ENCODE data around the gene SP2.

DNA sequence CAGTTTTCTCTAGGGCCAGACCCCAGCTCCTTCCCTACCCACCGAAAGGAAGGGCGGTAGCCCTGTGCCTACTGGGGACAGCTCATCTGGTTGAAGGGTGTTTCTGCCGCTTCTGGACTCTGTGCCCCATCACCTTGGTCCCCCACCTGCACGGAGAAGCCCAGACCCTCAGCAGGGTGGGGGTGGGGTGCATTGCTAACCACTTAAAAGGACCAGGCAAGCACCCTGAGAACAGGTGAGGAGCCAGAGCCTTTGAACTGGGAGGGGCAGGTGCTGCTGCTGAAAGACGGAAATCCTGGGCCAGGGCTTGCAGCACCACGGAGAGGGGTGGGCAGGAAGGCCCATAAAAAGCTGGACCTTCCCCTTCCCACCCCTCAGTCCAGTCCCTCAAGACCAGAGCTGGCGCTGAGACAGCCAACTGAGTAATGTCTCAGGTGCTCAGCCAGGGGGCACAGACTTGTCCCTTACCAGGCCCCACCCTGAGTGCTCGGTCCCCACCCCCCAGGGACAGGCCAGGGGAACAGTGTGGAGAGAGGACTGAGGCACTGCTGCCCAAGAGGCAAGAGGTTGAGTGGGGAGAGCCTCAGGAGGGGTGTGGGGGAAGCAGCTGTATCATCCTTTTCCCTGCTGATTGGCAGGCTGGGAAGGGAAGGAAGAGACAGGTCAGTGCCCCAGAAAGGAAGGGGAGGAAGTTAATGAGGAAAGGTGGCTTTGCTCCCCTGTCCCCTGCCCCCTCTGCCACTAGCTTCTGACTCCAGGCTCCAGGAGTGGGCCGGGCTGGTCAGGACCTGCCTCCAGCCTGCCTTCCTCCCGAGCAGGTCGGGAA is 10.9 kb upstream of the SP2 start:
- TF ChIP-seq, protein P1, sequence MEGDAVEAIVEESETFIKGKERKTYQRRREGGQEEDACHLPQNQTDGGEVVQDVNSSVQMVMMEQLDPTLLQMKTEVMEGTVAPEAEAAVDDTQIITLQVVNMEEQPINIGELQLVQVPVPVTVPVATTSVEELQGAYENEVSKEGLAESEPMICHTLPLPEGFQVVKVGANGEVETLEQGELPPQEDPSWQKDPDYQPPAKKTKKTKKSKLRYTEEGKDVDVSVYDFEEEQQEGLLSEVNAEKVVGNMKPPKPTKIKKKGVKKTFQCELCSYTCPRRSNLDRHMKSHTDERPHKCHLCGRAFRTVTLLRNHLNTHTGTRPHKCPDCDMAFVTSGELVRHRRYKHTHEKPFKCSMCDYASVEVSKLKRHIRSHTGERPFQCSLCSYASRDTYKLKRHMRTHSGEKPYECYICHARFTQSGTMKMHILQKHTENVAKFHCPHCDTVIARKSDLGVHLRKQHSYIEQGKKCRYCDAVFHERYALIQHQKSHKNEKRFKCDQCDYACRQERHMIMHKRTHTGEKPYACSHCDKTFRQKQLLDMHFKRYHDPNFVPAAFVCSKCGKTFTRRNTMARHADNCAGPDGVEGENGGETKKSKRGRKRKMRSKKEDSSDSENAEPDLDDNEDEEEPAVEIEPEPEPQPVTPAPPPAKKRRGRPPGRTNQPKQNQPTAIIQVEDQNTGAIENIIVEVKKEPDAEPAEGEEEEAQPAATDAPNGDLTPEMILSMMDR (IDR thresholded peaks at IDR 0.05; ENCODE audit: low read depth, low read length) = no peak
- TF ChIP-seq EZH2phosphoT487 (IDR thresholded peaks at IDR 0.05; ENCODE audit: low read depth) = no peak

Measured in OCI-LY3 (cell line).